H9 (cell line): ENCODE measurements around the gene CHI3L2. TPM values are rescaled to one million over a fixed set of nuclear protein-coding genes. Genes with fewer than 3 reads are reported as not detected.

Experiments used
- DNase-seq: peaks from one replicate; pipeline ENCODE4 v3.0.0-alpha.2; 2017
- H2AFZ ChIP-seq: one replicate; pipeline ENCODE4 v1.6.1; 2013; ENCODE audit warnings: mild to moderate bottlenecking, low read length, control low read depth, moderate library complexity
- H2AK5ac ChIP-seq: 2 replicates; pipeline ENCODE4 v1.6.1; 2013; ENCODE audit warnings: low read length, control low read depth, mixed read lengths; ENCODE audit not compliant: insufficient read length
- H2BK120ac ChIP-seq: one replicate; pipeline ENCODE4 v1.6.1; 2013; ENCODE audit warnings: low read depth, mild to moderate bottlenecking, low read length, control low read depth, inconsistent platforms; ENCODE audit not compliant: poor library complexity, severe bottlenecking
- H2BK12ac ChIP-seq: 2 replicates; pipeline ENCODE4 v1.6.1; 2013; ENCODE audit warnings: low read length, control low read depth, mixed read lengths, low read depth; ENCODE audit not compliant: insufficient read length
- H2BK15ac ChIP-seq: 2 replicates; pipeline ENCODE4 v1.6.1; 2013; ENCODE audit warnings: low read depth, low read length, control low read depth
- H2BK20ac ChIP-seq: one replicate; pipeline ENCODE4 v1.6.1; 2013; ENCODE audit warnings: low read depth, mild to moderate bottlenecking, low read length, control low read depth, inconsistent platforms; ENCODE audit not compliant: poor library complexity, severe bottlenecking
- H2BK5ac ChIP-seq: 2 replicates; pipeline ENCODE4 v1.6.1; 2013; ENCODE audit warnings: low read length, control low read depth, mixed read lengths; ENCODE audit not compliant: insufficient read length
- H3K14ac ChIP-seq: 2 replicates; pipeline ENCODE4 v1.6.1; 2013; ENCODE audit warnings: low read length, control low read depth; ENCODE audit not compliant: insufficient read depth
- H3K18ac ChIP-seq: 2 replicates; pipeline ENCODE4 v1.6.1; 2013; ENCODE audit warnings: low read depth, mild to moderate bottlenecking, mixed read lengths, low read length, control low read depth; ENCODE audit not compliant: insufficient read length
- H3K23ac ChIP-seq: 2 replicates; pipeline ENCODE4 v1.6.1; 2013; ENCODE audit warnings: low read length, control low read depth, mixed read lengths, low read depth; ENCODE audit not compliant: insufficient read length
- H3K23me2 ChIP-seq: 2 replicates; pipeline ENCODE4 v1.6.1; 2013; ENCODE audit warnings: low read depth, mild to moderate bottlenecking, mixed read lengths, low read length, control low read depth; ENCODE audit not compliant: insufficient read length, poor library complexity, severe bottlenecking
- H3K27ac ChIP-seq: 2 replicates; pipeline ENCODE4 v1.5.1; 2013; ENCODE audit warnings: low read length, control low read depth, mixed read lengths, low read depth; ENCODE audit not compliant: insufficient read length
- H3K27me3 ChIP-seq: 2 replicates; pipeline ENCODE4 v1.6.1; 2013; ENCODE audit warnings: low read length, control low read depth, inconsistent platforms; ENCODE audit not compliant: insufficient read depth
- H3K4ac ChIP-seq: 2 replicates; pipeline ENCODE4 v1.6.1; 2013; ENCODE audit warnings: low read depth, mild to moderate bottlenecking, control low read depth, inconsistent platforms, low read length, moderate library complexity
- H3K4me1 ChIP-seq: 2 replicates; pipeline ENCODE4 v1.6.1; 2013; ENCODE audit warnings: low read length, control low read depth, inconsistent platforms; ENCODE audit not compliant: insufficient read depth
- H3K4me2 ChIP-seq: 2 replicates; pipeline ENCODE4 v1.6.1; 2013; ENCODE audit warnings: low read length, control low read depth, mixed read lengths; ENCODE audit not compliant: insufficient read length, insufficient read depth
- H3K56ac ChIP-seq: 2 replicates; pipeline ENCODE4 v1.6.1; 2013; ENCODE audit warnings: low read depth, mild to moderate bottlenecking, mixed read lengths, low read length, control low read depth; ENCODE audit not compliant: insufficient read length
- H3K79me1 ChIP-seq: 2 replicates; pipeline ENCODE4 v1.6.1; 2013; ENCODE audit warnings: low read depth, mild to moderate bottlenecking, moderate library complexity, low read length, control low read depth, inconsistent platforms; ENCODE audit not compliant: insufficient read depth, poor library complexity, severe bottlenecking
- H3K79me2 ChIP-seq: 2 replicates; pipeline ENCODE4 v1.6.1; 2013; ENCODE audit warnings: low read length, control low read depth, inconsistent platforms; ENCODE audit not compliant: insufficient read depth
- H3K9ac ChIP-seq: 2 replicates; pipeline ENCODE4 v1.6.1; 2013; ENCODE audit warnings: low read length, control low read depth, mixed read lengths; ENCODE audit not compliant: insufficient read length; ENCODE audit errors: extremely low read depth
- H3K9me3 ChIP-seq: one replicate; pipeline ENCODE4 v1.6.1; 2013; ENCODE audit warnings: low read depth, low read length, inconsistent platforms; ENCODE audit not compliant: control insufficient read depth
- H3T11ph ChIP-seq: one replicate; pipeline ENCODE4 v1.6.1; 2013; ENCODE audit warnings: mild to moderate bottlenecking, low read length, control low read depth, inconsistent platforms
- H4K20me1 ChIP-seq: one replicate; pipeline ENCODE4 v1.6.1; 2013; ENCODE audit not compliant: control insufficient read depth, insufficient read length, insufficient read depth
- H4K5ac ChIP-seq: 2 replicates; pipeline ENCODE4 v1.6.1; 2013; ENCODE audit warnings: low read depth, mild to moderate bottlenecking, mixed read lengths, low read length, control low read depth; ENCODE audit not compliant: insufficient read length
- H4K8ac ChIP-seq: replicated peaks from 2 replicates; pipeline ENCODE4 v1.6.1; 2013; ENCODE audit warnings: low read length, control low read depth, mixed read lengths, low read depth; ENCODE audit not compliant: insufficient read length
- H4K91ac ChIP-seq: 2 replicates; pipeline ENCODE4 v1.6.1; 2013; ENCODE audit warnings: low read depth, mild to moderate bottlenecking, moderate library complexity, mixed read lengths, low read length, control low read depth; ENCODE audit not compliant: insufficient read length
- H3K27ac Mint-ChIP-seq, 3 experiments: 2 replicates in 2 of 3; 3 replicates in 1 of 3; pipeline ENCODE4 v1.8.0; 2020 to 2021; ENCODE audit warnings: mixed read lengths in 3 of 3, mild to moderate bottlenecking in 1 of 3, moderate library complexity in 1 of 3
- H3K27me3 Mint-ChIP-seq: 2 replicates; pipeline ENCODE4 v1.8.0; 2021; ENCODE audit warnings: low read depth, mild to moderate bottlenecking, moderate library complexity, mixed read lengths
- H3K36me3 Mint-ChIP-seq, 3 experiments: 2 replicates in 2 of 3; 3 replicates in 1 of 3; pipeline ENCODE4 v1.8.0; 2020 to 2021; ENCODE audit warnings: low read depth in 3 of 3, mixed read lengths in 3 of 3; ENCODE audit not compliant: insufficient read depth in 1 of 3
- H3K4me1 Mint-ChIP-seq, 2 experiments: 2 replicates each; pipeline ENCODE4 v1.8.0; 2020; ENCODE audit warnings: mixed read lengths in 2 of 2
- H3K4me3 Mint-ChIP-seq, 2 experiments: 2 replicates in 1 of 2; 3 replicates in 1 of 2; pipeline ENCODE4 v1.8.0; 2020 to 2021; ENCODE audit warnings: mild to moderate bottlenecking in 2 of 2, mixed read lengths in 2 of 2, moderate library complexity in 1 of 2
- H3K9me3 Mint-ChIP-seq, 2 experiments: 2 replicates in 1 of 2; 3 replicates in 1 of 2; pipeline ENCODE4 v1.8.0; 2020; ENCODE audit warnings: mild to moderate bottlenecking in 2 of 2, mixed read lengths in 2 of 2, moderate library complexity in 1 of 2
- total RNA-seq: library from RNA; stranded (reverse); gene quantifications from 2 replicates; pipeline ENCODE4 v1.2.1, GENCODE V29; 2021
- TF ChIP-seq, protein P1 (sequence below): fragments of 200-600 bp; sonication (generic); conservative IDR thresholded peaks from 3 replicates; pipeline ENCODE4 v1.8.0; 2021; ENCODE audit warnings: antibody characterized with exemption, mild to moderate bottlenecking

CHI3L2 gene
- total RNA-seq, 1 experiment from 2014 or later: not detected

DNA sequence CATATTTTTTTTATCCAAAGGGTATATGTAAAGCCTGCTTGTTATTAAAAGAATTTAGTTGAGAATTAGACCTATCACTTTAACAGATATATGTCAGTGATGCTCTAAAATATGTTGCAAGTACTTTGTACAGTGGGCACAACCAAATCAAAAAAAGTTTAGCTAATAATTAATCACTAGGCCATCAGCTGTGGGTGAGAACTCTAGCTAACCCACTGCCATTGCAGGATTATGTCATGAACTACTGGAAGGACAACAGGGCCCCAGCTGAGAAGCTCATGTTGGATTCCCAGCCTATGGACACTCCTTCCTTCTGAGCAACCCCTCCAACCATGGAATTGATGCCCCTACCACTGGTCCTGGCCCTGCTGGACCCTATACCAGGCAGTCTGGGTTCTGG is 56.3 kb downstream of the CHI3L2 start:
- no peak overlapping the region for H2AK5ac ChIP-seq
- no peak overlapping the region for H4K5ac ChIP-seq
- no peak overlapping the region for H3K27ac ChIP-seq
- H3K56ac ChIP-seq: no peak overlapping the region
- no peaks in the 10 kb centered on the region for H3K79me2 ChIP-seq
- H3K4me1 Mint-ChIP-seq: no peaks in the 10 kb centered on the region
- no peak overlapping the region for H3K4me3 Mint-ChIP-seq
- no peak overlapping the region for H3K4ac ChIP-seq
- no peak overlapping the region for H2BK20ac ChIP-seq
- no peak overlapping the region for H2BK15ac ChIP-seq
- no peak overlapping the region for H2BK5ac ChIP-seq
- H3K27me3 Mint-ChIP-seq: peaks cover 6% of the 10 kb centered on the region; the same call in 1 of the 2 replicates
- no peak overlapping the region for H3K4me2 ChIP-seq
- no peaks in the 10 kb centered on the region; a peak in 1 of 7 replicates for H3K36me3 Mint-ChIP-seq
- H2BK120ac ChIP-seq: no peak overlapping the region
- no peak overlapping the region for H3K9ac ChIP-seq
- H4K8ac ChIP-seq: no peak overlapping the region
- no peaks in the 10 kb centered on the region for H4K20me1 ChIP-seq
- H3K27me3 ChIP-seq: no peaks in the 10 kb centered on the region
- DNase-seq: no peak
- H3K4me1 ChIP-seq: no peaks in the 10 kb centered on the region
- H3T11ph ChIP-seq: no peak overlapping the region
- no peaks in the 10 kb centered on the region for H3K9me3 Mint-ChIP-seq
- H3K23me2 ChIP-seq: no peaks in the 10 kb centered on the region
- no peak overlapping the region for H3K23ac ChIP-seq
- TF ChIP-seq, protein P1, sequence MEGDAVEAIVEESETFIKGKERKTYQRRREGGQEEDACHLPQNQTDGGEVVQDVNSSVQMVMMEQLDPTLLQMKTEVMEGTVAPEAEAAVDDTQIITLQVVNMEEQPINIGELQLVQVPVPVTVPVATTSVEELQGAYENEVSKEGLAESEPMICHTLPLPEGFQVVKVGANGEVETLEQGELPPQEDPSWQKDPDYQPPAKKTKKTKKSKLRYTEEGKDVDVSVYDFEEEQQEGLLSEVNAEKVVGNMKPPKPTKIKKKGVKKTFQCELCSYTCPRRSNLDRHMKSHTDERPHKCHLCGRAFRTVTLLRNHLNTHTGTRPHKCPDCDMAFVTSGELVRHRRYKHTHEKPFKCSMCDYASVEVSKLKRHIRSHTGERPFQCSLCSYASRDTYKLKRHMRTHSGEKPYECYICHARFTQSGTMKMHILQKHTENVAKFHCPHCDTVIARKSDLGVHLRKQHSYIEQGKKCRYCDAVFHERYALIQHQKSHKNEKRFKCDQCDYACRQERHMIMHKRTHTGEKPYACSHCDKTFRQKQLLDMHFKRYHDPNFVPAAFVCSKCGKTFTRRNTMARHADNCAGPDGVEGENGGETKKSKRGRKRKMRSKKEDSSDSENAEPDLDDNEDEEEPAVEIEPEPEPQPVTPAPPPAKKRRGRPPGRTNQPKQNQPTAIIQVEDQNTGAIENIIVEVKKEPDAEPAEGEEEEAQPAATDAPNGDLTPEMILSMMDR: no peak
- H3K9me3 ChIP-seq: no peaks in the 10 kb centered on the region
- H3K14ac ChIP-seq: no peak overlapping the region
- H2AFZ ChIP-seq: no peak overlapping the region
- H3K79me1 ChIP-seq: no peaks in the 10 kb centered on the region
- H2BK12ac ChIP-seq: no peak overlapping the region
- H4K91ac ChIP-seq: no peak overlapping the region
- no peak overlapping the region for H3K18ac ChIP-seq
- H3K27ac Mint-ChIP-seq: no peak overlapping the region
